ENCODE measurements around the gene FARP1.

FARP1 gene, protein sequence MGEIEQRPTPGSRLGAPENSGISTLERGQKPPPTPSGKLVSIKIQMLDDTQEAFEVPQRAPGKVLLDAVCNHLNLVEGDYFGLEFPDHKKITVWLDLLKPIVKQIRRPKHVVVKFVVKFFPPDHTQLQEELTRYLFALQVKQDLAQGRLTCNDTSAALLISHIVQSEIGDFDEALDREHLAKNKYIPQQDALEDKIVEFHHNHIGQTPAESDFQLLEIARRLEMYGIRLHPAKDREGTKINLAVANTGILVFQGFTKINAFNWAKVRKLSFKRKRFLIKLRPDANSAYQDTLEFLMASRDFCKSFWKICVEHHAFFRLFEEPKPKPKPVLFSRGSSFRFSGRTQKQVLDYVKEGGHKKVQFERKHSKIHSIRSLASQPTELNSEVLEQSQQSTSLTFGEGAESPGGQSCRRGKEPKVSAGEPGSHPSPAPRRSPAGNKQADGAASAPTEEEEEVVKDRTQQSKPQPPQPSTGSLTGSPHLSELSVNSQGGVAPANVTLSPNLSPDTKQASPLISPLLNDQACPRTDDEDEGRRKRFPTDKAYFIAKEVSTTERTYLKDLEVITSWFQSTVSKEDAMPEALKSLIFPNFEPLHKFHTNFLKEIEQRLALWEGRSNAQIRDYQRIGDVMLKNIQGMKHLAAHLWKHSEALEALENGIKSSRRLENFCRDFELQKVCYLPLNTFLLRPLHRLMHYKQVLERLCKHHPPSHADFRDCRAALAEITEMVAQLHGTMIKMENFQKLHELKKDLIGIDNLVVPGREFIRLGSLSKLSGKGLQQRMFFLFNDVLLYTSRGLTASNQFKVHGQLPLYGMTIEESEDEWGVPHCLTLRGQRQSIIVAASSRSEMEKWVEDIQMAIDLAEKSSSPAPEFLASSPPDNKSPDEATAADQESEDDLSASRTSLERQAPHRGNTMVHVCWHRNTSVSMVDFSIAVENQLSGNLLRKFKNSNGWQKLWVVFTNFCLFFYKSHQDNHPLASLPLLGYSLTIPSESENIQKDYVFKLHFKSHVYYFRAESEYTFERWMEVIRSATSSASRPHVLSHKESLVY

DNA sequence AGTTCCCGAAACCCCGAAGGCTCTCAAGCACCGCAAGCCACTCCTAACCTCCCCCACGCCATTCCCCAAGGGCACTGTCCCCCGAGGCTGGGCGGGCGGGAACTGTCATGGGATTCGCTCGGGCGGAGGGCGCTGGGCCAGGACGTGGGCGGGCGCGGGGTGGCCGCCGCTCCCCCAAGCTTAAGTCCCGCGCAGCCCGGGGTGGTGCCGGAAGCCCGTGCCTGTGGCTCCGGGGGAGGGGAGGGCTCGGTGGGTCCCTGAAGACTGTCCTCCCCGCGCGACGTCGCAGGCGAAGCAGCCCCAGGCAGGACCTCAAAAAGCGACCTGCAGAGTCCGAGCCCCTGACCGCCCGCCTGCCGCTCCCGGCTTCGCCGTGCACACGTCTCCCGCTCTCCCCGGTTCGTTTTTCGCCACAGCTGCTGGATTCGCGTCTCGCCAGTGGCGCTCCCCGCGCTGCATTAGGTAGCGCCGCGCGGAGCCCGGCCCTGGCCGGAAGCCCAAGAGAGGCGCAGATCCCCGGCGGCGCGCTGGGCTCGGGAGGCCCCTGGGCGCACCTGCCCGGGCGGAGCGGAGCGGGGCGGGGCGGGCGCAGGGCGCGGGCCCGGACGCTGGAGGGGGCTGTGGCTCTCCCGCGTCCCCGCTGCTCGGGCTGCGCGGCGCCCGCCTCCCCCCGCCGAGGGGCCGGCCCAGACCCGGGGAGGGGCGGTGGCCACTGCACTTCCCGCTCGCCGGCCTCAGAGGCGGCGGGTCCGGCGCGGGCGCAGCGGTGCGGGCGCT, at the start of gene FARP1:
FARP1 (plus strand) TSS at position 715 of the 777 bp plus-strand sequence. CDS start 70,149 bp downstream, outside the sequence.
- DNase-seq (ENCODE audit: low read depth), result no peak
- peak within 1 kb of the TSS; percentile 64 for H3K4me3 ChIP-seq (ENCODE audit: low read depth, low read length)
- TF ChIP-seq, protein P1, sequence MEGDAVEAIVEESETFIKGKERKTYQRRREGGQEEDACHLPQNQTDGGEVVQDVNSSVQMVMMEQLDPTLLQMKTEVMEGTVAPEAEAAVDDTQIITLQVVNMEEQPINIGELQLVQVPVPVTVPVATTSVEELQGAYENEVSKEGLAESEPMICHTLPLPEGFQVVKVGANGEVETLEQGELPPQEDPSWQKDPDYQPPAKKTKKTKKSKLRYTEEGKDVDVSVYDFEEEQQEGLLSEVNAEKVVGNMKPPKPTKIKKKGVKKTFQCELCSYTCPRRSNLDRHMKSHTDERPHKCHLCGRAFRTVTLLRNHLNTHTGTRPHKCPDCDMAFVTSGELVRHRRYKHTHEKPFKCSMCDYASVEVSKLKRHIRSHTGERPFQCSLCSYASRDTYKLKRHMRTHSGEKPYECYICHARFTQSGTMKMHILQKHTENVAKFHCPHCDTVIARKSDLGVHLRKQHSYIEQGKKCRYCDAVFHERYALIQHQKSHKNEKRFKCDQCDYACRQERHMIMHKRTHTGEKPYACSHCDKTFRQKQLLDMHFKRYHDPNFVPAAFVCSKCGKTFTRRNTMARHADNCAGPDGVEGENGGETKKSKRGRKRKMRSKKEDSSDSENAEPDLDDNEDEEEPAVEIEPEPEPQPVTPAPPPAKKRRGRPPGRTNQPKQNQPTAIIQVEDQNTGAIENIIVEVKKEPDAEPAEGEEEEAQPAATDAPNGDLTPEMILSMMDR (IDR thresholded peaks at IDR 0.05; ENCODE audit: control insufficient read depth, extremely low read depth, insufficient read depth), result peak; percentile 66

DNA sequence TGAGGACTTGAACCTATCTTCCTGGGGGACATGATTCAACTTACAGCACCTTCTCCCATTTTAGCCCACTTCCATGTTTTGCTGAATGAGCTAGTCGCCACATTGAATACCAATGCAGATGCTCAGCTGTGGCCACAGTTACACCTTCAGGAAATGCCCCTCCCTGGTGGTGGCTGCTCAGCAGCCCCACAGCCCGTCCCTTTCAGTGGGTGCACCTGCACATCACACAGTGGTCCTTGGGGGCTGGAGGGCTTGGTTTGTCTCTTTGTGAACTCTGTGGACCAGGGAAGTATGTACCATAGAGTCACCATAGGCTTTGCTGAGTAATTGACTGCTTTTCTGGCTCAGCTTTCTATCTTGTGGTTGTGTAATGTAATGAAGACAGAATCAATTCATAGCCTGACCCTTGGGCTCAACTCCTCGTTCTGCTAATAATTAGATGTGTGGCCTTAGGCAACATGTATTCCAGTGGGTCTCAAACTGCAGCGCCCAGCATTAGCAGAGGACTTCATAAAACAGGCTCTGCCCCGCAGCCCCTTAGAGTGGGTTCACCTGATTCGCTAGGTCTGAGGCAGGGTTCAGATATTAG, 48.1 kb upstream of the FARP1 start:
- H3K4me3 ChIP-seq (ENCODE audit: low read depth, low read length), result no peak overlapping the region
- no peak for DNase-seq (ENCODE audit: low read depth)
- TF ChIP-seq, protein P1 (IDR thresholded peaks at IDR 0.05; ENCODE audit: control insufficient read depth, extremely low read depth, insufficient read depth), result no peak

GRCh38 chr13:98096059-98096458, 46.8 kb upstream of the FARP1 start:
- no peak overlapping the region for H3K4me3 ChIP-seq (ENCODE audit: low read depth, low read length)
- TF ChIP-seq, protein P1 (IDR thresholded peaks at IDR 0.05; ENCODE audit: control insufficient read depth, extremely low read depth, insufficient read depth), result no peak
- DNase-seq (ENCODE audit: low read depth), result no peak

- TF ChIP-seq, protein P1 (IDR thresholded peaks at IDR 0.05; ENCODE audit: control insufficient read depth, extremely low read depth, insufficient read depth), result no peak
- H3K4me3 ChIP-seq (ENCODE audit: low read depth, low read length), result no peak overlapping the region
- DNase-seq (ENCODE audit: low read depth), result no peak
Measured at GRCh38 chr13:98097749-98098148, 45.1 kb upstream of the FARP1 start.

DNA sequence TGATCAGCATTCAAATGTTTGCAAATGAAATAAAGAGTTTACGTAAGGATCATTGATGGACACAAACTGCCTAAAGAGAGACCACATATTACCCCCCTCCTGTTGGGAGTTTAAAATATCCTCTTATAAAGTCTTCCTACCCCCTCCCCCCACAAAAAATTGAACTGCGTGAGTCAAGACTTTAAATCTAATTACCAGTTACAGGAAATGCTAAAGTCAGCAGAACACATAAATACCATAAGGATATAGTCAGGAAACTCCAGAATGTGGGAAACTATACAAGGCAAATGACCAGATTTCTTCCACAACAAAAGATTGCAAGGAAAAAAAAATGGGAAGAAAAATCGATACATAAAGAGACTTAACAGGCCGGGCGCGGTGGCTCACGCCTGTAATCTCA, 44.4 kb upstream of the FARP1 start:
- no peak overlapping the region for H3K4me3 ChIP-seq (ENCODE audit: low read depth, low read length)
- TF ChIP-seq, protein P1 (IDR thresholded peaks at IDR 0.05; ENCODE audit: control insufficient read depth, extremely low read depth, insufficient read depth), result no peak
- DNase-seq (ENCODE audit: low read depth), result no peak

DNA sequence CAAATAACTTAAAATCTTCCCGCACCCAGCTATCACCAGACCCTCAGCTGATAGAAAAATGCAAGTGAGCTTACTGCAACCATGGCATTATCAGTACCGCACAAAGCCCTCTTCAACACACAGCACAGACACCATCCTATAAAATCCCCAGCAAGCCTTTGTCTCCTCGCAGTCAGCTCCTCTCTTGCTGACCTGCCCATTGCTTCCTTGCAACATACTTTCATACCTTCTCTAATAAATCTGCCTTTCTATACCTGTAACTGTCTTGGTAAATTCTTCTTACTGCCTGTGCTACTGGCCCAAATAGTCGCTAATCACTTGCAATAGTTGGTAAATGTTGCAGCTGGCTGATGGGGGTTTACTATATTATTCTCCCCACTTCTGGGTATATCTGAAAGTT, 43.3 kb upstream of the FARP1 start:
- H3K4me3 ChIP-seq (ENCODE audit: low read depth, low read length), result no peak overlapping the region
- no peak for DNase-seq (ENCODE audit: low read depth)
- TF ChIP-seq, protein P1 (IDR thresholded peaks at IDR 0.05; ENCODE audit: control insufficient read depth, extremely low read depth, insufficient read depth), result no peak

Data from LNCaP clone FGC (cell line).